ENCODE measurements around the gene TOMM5.
"Not testable (repeated sequence)": the region's sequence is repeated elsewhere in the genome, so short reads cannot be mapped to it uniquely, and the experiment has no call there.

TOMM5 gene

GRCh38 chr9:37602817-37603216, 10.4 kb upstream of the TOMM5 start:
- H3K4me3 ChIP-seq (ENCODE audit: low read length), result no peak overlapping the region
- H3K27me3 ChIP-seq (ENCODE audit: insufficient read depth, low read length), result peaks cover 8% of the 10 kb centered on the region
- H3K9me3 ChIP-seq (ENCODE audit: low read length), result no peaks in the 10 kb centered on the region
- no peaks in the 10 kb centered on the region for H3K36me3 ChIP-seq (ENCODE audit: insufficient read depth, low read length)
- no peak overlapping the region for H2AFZ ChIP-seq (ENCODE audit: low read depth, low read length)
- no peaks in the 10 kb centered on the region for H3K4me1 ChIP-seq (ENCODE audit: insufficient read depth, low read length)

GRCh38 chr9:37602061-37602460, 9.7 kb upstream of the TOMM5 start:
- H3K4me3 ChIP-seq (ENCODE audit: low read length); H2AFZ ChIP-seq (ENCODE audit: low read depth, low read length); H3K36me3 ChIP-seq (ENCODE audit: insufficient read depth, low read length); H3K9me3 ChIP-seq (ENCODE audit: low read length); H3K27me3 ChIP-seq (ENCODE audit: insufficient read depth, low read length); H3K4me1 ChIP-seq (ENCODE audit: insufficient read depth, low read length): not testable (repeated sequence)

GRCh38 chr9:37596504-37596903, 4.1 kb upstream of the TOMM5 start:
- no peak overlapping the region for H2AFZ ChIP-seq (ENCODE audit: low read depth, low read length)
- H3K9me3 ChIP-seq (ENCODE audit: low read length), result no peaks in the 10 kb centered on the region
- H3K36me3 ChIP-seq (ENCODE audit: insufficient read depth, low read length), result no peaks in the 10 kb centered on the region
- H3K4me3 ChIP-seq (ENCODE audit: low read length), result no peak overlapping the region
- H3K27me3 ChIP-seq (ENCODE audit: insufficient read depth, low read length), result peaks cover 6% of the 10 kb centered on the region
- H3K4me1 ChIP-seq (ENCODE audit: insufficient read depth, low read length), result peaks cover 2% of the 10 kb centered on the region

- Histone ChIP-seq H2AFZ (ENCODE audit: low read depth, low read length) (peak overlapping the region; percentile 19), H3K9me3 (ENCODE audit: low read length) (no peaks in the 10 kb centered on the region), H3K4me3 (ENCODE audit: low read length) (no peak overlapping the region), H3K36me3 (ENCODE audit: insufficient read depth, low read length) (peaks cover 4% of the 10 kb centered on the region), H3K27me3 (ENCODE audit: insufficient read depth, low read length) (peaks cover 6% of the 10 kb centered on the region), H3K4me1 (ENCODE audit: insufficient read depth, low read length) (peaks cover 11% of the 10 kb centered on the region)
Observed at GRCh38 chr9:37593883-37594448, 1.6 kb upstream of the TOMM5 start.

- H3K4me3 ChIP-seq (ENCODE audit: low read length), result no peak overlapping the region
Observed at GRCh38 chr9:37587521-37587920, 4.9 kb downstream of the TOMM5 start.

GRCh38 chr9:37583522-37584121, 8.8 kb downstream of the TOMM5 start:
- Histone ChIP-seq H3K4me1 (ENCODE audit: insufficient read depth, low read length) (no peaks in the 10 kb centered on the region), H2AFZ (ENCODE audit: low read depth, low read length) (no peak overlapping the region), H3K27me3 (ENCODE audit: insufficient read depth, low read length) (no peaks in the 10 kb centered on the region), H3K9me3 (ENCODE audit: low read length) (no peaks in the 10 kb centered on the region), H3K4me3 (ENCODE audit: low read length) (no peak overlapping the region), H3K36me3 (ENCODE audit: insufficient read depth, low read length) (peaks cover 61% of the 10 kb centered on the region)

More at GRCh38 chr9:37587521-37587920, 4.9 kb downstream of the TOMM5 start:
- Histone ChIP-seq H3K4me1 (ENCODE audit: insufficient read depth, low read length) (peaks cover 11% of the 10 kb centered on the region), H3K9me3 (ENCODE audit: low read length) (no peaks in the 10 kb centered on the region), H3K27me3 (ENCODE audit: insufficient read depth, low read length) (no peaks in the 10 kb centered on the region), H2AFZ (ENCODE audit: low read depth, low read length) (no peak overlapping the region), H3K36me3 (ENCODE audit: insufficient read depth, low read length) (peaks cover 60% of the 10 kb centered on the region)

- Histone ChIP-seq H3K4me3 (ENCODE audit: low read length) (no peak overlapping the region), H3K9me3 (ENCODE audit: low read length) (no peaks in the 10 kb centered on the region), H2AFZ (ENCODE audit: low read depth, low read length) (no peak overlapping the region), H3K36me3 (ENCODE audit: insufficient read depth, low read length) (peaks cover 51% of the 10 kb centered on the region), H3K4me1 (ENCODE audit: insufficient read depth, low read length) (no peaks in the 10 kb centered on the region), H3K27me3 (ENCODE audit: insufficient read depth, low read length) (no peaks in the 10 kb centered on the region)
Observed at GRCh38 chr9:37582548-37583157, 9.7 kb downstream of the TOMM5 start.

GRCh38 chr9:37575921-37576721, 16.3 kb downstream of the TOMM5 start, which contains the start of gene FBXO10:
TSS of gene FBXO10 (minus strand) at chr9:37576380. CDS start at chr9:37541768, 34,612 bp downstream.
- Histone ChIP-seq H3K27me3 (ENCODE audit: insufficient read depth, low read length) (no peaks in the 10 kb centered on the region), H3K36me3 (ENCODE audit: insufficient read depth, low read length) (peaks cover 3% of the 10 kb centered on the region), H2AFZ (ENCODE audit: low read depth, low read length) (peak within 1 kb of the TSS; percentile 59), H3K4me1 (ENCODE audit: insufficient read depth, low read length) (peaks cover 37% of the 10 kb centered on the region), H3K4me3 (ENCODE audit: low read length) (peak within 1 kb of the TSS; percentile 64), H3K9me3 (ENCODE audit: low read length) (no peaks in the 10 kb centered on the region)

- peaks cover under 1% of the 10 kb centered on the region for H3K36me3 ChIP-seq (ENCODE audit: insufficient read depth, low read length)
- peak overlapping the region; percentile 59 for H2AFZ ChIP-seq (ENCODE audit: low read depth, low read length)
- H3K9me3 ChIP-seq (ENCODE audit: low read length), result no peaks in the 10 kb centered on the region
- peak overlapping the region; percentile 64 for H3K4me3 ChIP-seq (ENCODE audit: low read length)
- peaks cover 37% of the 10 kb centered on the region for H3K4me1 ChIP-seq (ENCODE audit: insufficient read depth, low read length)
- no peaks in the 10 kb centered on the region for H3K27me3 ChIP-seq (ENCODE audit: insufficient read depth, low read length)
Observed at GRCh38 chr9:37575511-37575914, 16.9 kb downstream of the TOMM5 start.

- Histone ChIP-seq H3K4me3 (ENCODE audit: low read length) (peak overlapping the region; percentile 64), H2AFZ (ENCODE audit: low read depth, low read length) (no peak overlapping the region), H3K4me1 (ENCODE audit: insufficient read depth, low read length) (peaks cover 37% of the 10 kb centered on the region), H3K9me3 (ENCODE audit: low read length) (no peaks in the 10 kb centered on the region), H3K36me3 (ENCODE audit: insufficient read depth, low read length) (no peaks in the 10 kb centered on the region), H3K27me3 (ENCODE audit: insufficient read depth, low read length) (no peaks in the 10 kb centered on the region)
Observed at GRCh38 chr9:37575001-37575400, 17.4 kb downstream of the TOMM5 start.

GRCh38 chr9:37574241-37574721, 18.1 kb downstream of the TOMM5 start:
- Histone ChIP-seq H3K36me3 (ENCODE audit: insufficient read depth, low read length) (no peaks in the 10 kb centered on the region), H3K27me3 (ENCODE audit: insufficient read depth, low read length) (no peaks in the 10 kb centered on the region), H3K4me1 (ENCODE audit: insufficient read depth, low read length) (peaks cover 37% of the 10 kb centered on the region), H3K4me3 (ENCODE audit: low read length) (no peak overlapping the region), H3K9me3 (ENCODE audit: low read length) (no peaks in the 10 kb centered on the region), H2AFZ (ENCODE audit: low read depth, low read length) (no peak overlapping the region)

- Histone ChIP-seq H3K4me1 (ENCODE audit: insufficient read depth, low read length) (peaks cover 31% of the 10 kb centered on the region), H3K36me3 (ENCODE audit: insufficient read depth, low read length) (no peaks in the 10 kb centered on the region), H3K4me3 (ENCODE audit: low read length) (no peak overlapping the region), H3K9me3 (ENCODE audit: low read length) (no peaks in the 10 kb centered on the region), H3K27me3 (ENCODE audit: insufficient read depth, low read length) (no peaks in the 10 kb centered on the region), H2AFZ (ENCODE audit: low read depth, low read length) (no peak overlapping the region)
Observed at GRCh38 chr9:37571282-37571681, 21.1 kb downstream of the TOMM5 start.

- H3K36me3 ChIP-seq (ENCODE audit: insufficient read depth, low read length), result no peaks in the 10 kb centered on the region
- no peak overlapping the region for H2AFZ ChIP-seq (ENCODE audit: low read depth, low read length)
- H3K4me3 ChIP-seq (ENCODE audit: low read length), result no peak overlapping the region
- H3K27me3 ChIP-seq (ENCODE audit: insufficient read depth, low read length), result no peaks in the 10 kb centered on the region
- peaks cover 10% of the 10 kb centered on the region for H3K9me3 ChIP-seq (ENCODE audit: low read length)
- no peaks in the 10 kb centered on the region for H3K4me1 ChIP-seq (ENCODE audit: insufficient read depth, low read length)
Observed at GRCh38 chr9:37566716-37567115, 25.7 kb downstream of the TOMM5 start.

Data from neuron (in vitro differentiated cells).